Kidney epithelial cell (primary cell): ENCODE data around the gene ACTR3C. TPM values are rescaled to one million over a fixed set of nuclear protein-coding genes. Genes with fewer than 3 reads are reported as not detected.

Experiments used
- DNase-seq: peaks from one replicate; pipeline ENCODE4 v3.0.0-alpha.2; 2010; ENCODE audit warnings: low read depth
- H3K27me3 ChIP-seq: 2 replicates; pipeline ENCODE4 v1.6.0; 2011; ENCODE audit warnings: low read length; ENCODE audit not compliant: control insufficient read depth, insufficient read depth
- H3K36me3 ChIP-seq: 2 replicates; pipeline ENCODE4 v1.5.1; 2011; ENCODE audit warnings: low read length; ENCODE audit not compliant: control insufficient read depth, insufficient read depth
- H3K4me3 ChIP-seq: 2 replicates; pipeline ENCODE4 v1.5.1; 2011; ENCODE audit warnings: low read depth, mild to moderate bottlenecking, control low read depth, low read length
- total RNA-seq: library from RNA; depleted of rRNA; stranded (reverse); fragments of >200 nt; gene quantifications from 2 replicates; pipeline ENCODE4 v1.2.3, GENCODE V29; 2015
- TF ChIP-seq, protein P1 (sequence below): IDR thresholded peaks from 2 replicates; pipeline ENCODE4 v1.5.1; 2011; ENCODE audit warnings: mild to moderate bottlenecking, moderate library complexity, low read length, control low read depth, inconsistent platforms; ENCODE audit not compliant: insufficient read depth, poor library complexity, severe bottlenecking

ACTR3C gene
- total RNA-seq, 1 donor from 2014 or later = 3.3 TPM

DNA sequence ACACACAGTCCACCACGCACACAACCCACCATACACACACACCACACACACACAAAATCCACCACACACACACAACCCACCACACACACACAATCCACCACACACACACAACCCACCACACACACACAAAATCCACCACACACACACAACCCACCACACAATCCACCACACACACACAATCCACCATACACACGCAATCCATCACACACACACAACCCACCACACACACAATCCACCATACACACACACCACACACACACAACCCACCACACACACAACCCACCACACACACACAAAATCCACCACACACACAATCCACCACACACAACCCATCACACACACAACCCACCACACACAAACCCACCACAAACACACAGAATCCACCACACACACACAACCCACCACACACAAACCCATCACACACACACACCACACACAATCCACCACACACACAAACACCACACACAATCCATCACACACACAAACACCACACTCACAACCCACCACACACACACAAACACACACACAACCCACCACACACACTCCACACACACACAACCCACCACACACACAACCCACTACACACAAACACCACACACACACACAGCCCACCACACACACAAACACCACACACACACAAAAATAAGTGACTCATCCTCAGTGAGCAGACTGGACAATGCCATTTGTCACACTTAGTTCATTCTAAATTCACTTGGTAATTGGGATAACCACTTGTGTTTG lies 36.4 kb upstream of the ACTR3C start:
- TF ChIP-seq, protein P1, sequence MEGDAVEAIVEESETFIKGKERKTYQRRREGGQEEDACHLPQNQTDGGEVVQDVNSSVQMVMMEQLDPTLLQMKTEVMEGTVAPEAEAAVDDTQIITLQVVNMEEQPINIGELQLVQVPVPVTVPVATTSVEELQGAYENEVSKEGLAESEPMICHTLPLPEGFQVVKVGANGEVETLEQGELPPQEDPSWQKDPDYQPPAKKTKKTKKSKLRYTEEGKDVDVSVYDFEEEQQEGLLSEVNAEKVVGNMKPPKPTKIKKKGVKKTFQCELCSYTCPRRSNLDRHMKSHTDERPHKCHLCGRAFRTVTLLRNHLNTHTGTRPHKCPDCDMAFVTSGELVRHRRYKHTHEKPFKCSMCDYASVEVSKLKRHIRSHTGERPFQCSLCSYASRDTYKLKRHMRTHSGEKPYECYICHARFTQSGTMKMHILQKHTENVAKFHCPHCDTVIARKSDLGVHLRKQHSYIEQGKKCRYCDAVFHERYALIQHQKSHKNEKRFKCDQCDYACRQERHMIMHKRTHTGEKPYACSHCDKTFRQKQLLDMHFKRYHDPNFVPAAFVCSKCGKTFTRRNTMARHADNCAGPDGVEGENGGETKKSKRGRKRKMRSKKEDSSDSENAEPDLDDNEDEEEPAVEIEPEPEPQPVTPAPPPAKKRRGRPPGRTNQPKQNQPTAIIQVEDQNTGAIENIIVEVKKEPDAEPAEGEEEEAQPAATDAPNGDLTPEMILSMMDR = no peak
- no peak overlapping the region for H3K4me3 ChIP-seq

DNA sequence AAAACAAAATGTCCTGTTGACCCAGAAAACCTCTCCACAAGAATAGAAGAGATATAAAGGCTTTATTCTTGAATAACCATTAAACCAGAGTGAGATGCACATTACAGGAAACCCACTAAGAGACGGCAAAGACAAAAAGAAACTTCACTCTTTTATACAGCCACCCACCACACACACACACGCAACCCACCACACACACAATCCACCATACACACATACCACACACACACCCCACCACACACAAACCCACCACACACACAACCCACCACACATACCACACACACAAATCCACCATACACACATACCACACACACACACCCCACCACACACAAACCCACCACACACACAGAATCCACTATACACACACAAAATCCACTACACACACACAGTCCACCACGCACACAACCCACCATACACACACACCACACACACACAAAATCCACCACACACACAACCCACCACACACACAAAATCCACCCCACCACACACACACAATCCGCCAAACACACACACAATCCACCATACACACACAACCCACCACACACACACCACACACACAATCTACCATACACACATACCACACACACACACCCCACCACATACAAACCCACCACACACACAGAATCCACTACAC lies 35.8 kb upstream of the ACTR3C start:
- Histone ChIP-seq H3K27me3 (no peaks in the 10 kb centered on the region), H3K4me3 (no peak overlapping the region), H3K36me3 (no peaks in the 10 kb centered on the region)
- DNase-seq = no peak
- TF ChIP-seq, protein P1 = no peak

More for the DNA sequence above, 36.4 kb upstream of the ACTR3C start:
- H3K27me3 ChIP-seq = no peaks in the 10 kb centered on the region
- H3K36me3 ChIP-seq = no peaks in the 10 kb centered on the region
- no peak for DNase-seq

DNA sequence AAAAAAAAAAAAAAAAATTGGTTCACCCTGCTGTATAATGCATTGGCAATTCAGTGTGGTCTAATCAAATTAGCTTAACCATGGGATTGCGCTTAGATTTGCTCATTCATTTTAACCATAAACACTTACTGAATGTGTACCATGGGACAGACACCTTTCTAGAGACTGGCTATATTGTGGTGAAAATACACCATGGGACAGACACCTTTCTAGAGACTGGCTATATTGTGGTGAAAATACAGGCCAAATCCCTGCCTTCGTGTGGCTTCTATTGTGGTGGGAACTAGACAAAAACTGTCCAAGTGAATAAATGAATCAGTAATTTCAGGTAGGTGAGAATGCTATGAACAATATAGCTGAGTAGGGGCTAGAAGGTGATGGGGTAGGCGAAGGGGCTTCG lies 35.1 kb upstream of the ACTR3C start:
- TF ChIP-seq, protein P1 = no peak
- DNase-seq = no peak

DNA sequence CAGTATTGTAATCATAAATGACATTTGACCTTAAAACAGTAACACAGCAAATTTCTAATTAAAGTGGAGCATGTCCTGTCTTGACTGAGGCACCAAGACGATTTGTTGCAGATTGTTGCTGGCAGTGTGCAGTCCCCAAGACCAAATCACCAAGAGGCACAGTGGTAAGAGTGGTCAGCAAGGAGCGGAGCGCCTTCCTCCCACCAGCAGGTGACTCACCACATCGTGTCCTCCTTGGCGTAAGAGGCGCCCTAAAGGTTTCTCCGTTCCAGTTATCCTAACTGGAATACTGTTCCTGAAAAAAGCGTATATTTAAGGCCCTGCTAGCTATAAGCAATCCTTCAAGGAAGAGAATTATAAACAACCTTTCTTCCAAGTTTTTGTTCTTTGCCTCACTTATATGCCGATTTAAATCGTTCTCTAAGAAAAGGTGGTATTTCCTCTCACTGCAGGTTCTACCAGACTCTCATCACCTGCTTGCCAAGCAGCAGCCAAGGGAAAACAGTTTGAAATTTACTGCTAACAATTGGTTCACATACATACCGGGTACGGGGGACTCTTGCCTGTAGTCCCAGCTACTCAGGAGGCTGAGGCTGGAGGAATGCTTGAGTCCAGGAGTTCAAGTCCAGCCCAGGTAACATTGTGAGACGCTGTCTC lies 34.6 kb upstream of the ACTR3C start:
- Histone ChIP-seq H3K27me3 (no peaks in the 10 kb centered on the region), H3K36me3 (no peaks in the 10 kb centered on the region), H3K4me3 (no peak overlapping the region)
- no peak for DNase-seq
- TF ChIP-seq, protein P1 = no peak

More for the DNA sequence above, 35.1 kb upstream of the ACTR3C start:
- no peaks in the 10 kb centered on the region for H3K27me3 ChIP-seq
- no peaks in the 10 kb centered on the region for H3K36me3 ChIP-seq
- H3K4me3 ChIP-seq = no peak overlapping the region

DNA sequence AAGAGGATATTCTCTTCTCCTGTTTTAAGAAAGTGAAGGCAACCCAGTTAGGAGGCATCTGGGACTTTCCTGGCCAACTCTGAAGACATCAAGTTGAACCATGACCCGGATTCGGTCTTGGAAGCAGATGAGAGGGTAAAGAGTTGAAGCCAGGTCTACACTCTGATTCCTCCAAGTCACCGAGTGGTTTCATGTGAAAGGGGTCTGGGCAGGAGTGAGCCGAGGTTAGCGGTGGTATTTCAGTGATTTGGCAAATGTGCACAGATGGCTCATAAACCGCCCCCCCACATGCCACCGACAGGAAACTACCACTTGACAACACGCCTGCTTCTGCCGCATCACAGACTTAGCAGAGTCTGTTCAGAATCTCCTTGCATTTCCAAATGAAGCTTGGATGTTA lies 33.9 kb upstream of the ACTR3C start:
- no peaks in the 10 kb centered on the region for H3K27me3 ChIP-seq
- DNase-seq = no peak
- TF ChIP-seq, protein P1 = no peak
- no peak overlapping the region for H3K4me3 ChIP-seq
- no peaks in the 10 kb centered on the region for H3K36me3 ChIP-seq
